Anterior cingulate cortex (tissue), 58 donors: ENCODE data around the gene FOXO1.

Source experiments
- DNase-seq, 58 donors: peaks; one replicate each; lab custom pipeline; 2025; lab: John Stamatoyannopoulos, UW

Gene FOXO1

DNA sequence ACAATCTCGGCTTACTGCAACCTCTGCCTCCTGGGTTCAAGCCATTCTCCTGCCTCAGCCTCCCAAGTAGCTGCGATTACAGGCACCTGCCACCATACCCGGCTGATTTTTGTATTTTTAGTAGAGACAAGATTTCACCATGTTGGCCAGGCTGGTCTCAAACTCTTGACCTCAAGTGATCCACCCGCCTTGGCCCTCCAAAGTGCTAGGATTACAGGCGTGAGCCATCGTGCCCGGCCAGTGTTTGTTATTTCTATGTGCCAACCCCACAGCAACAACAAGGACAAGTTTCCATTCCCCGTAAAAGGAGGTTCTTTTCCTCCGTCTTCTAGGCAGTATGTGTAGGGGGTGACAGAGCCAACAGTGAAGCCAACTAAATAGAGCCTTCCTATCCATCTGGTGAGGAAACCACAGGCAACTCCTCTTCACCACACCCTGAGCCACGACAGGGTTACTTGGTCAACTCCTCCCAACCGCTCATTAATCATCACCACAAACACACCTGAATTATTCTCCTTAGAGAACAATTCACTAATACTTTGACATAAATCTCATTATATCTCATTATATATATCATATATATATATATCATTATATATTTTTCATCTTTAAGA is 25.5 kb downstream of the FOXO1 start:
- no peak for DNase-seq

DNA sequence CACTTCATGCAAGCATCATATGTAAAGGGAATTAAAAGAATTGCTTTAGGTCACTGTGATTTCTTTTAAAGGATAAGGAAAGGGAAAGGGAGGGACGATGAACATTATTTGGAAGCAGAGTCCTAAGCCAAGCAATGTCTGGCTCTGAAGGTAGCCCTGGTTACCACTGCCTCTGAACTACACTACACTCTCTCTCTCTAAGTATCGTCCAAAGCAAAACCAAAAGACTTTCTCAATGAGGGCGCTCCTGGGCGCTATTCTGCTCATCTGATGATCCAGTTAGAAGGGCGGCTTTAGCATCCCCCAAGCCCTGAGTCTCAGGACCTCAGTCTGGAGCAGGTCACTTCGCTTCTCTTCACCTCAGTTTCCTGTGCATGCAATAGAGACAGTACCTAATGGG is 26.2 kb downstream of the FOXO1 start:
- no peak for DNase-seq

DNA sequence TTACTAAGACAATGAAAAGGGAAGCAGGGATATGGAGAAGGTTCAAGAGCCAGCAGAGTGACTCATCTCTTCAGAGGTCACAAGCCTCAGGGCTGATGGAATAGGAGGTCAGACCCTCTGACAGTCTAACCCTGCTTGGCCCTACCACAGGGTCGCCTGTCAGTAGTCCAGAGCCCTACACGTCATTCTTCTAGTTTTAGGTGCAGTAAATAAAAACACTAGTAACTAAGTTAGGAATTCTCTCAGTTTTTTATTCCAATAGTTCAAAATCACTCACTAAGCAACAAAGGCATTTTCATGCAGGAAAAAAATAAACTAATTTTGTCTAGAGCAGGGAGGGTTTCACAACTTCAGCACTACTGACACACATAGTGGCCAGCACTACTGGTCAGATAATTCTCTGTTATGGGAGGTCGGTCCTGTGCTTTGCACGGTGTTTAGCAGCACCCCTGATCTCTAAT is 27.2 kb downstream of the FOXO1 start:
- DNase-seq, result peak in 2 of 58 donors; percentile 5 to 9

DNA sequence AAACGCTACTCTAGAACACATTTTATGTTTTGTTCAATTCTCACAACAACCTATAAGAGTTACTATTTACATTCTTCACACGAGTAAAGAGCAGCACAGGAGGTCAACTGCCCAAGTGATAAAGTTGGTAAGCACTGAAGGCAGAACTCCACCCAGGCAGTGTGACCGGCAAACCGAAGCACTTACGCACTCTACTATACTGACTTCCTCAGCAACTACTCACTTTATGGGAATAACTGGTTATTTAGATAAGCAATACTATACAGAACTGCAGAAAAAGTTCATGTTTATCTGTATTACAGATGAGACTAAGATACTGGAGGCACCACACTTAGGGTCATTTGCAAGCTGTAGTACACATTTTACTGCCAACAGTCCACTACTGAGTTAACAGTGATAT is 28.8 kb downstream of the FOXO1 start:
- DNase-seq, result no peak

DNA sequence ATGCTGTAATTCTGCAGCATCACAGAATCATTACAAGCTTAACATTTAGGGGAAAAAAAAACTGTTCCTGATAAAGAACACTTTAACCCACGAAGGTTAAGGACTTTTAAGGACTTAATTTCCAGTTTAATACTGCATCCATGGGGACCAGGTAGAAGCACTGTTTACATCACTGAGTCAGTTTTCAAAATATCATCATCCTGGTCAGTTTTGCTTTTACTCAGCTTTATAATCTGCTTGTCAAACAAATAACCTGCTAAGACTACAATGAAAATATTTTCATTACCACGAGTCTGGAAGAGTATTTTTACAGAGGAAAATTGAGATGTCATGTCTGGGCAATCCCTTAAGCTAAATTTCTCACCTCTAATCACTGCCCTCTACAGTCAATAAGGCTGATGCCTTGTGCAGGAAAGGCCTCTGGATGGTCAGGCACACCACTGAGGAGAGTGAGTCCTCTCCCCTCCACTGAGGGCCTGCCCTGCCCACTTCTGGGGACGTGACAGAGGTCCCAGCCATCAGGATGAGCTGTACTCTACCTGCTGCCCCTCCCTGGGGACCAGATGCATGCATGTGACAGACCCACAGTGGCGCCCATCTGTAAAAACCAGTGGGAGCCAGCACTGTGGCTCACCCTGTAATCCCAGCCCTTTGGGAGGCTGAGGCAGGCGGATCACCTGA is 31.0 kb downstream of the FOXO1 start:
- no peak for DNase-seq

DNA sequence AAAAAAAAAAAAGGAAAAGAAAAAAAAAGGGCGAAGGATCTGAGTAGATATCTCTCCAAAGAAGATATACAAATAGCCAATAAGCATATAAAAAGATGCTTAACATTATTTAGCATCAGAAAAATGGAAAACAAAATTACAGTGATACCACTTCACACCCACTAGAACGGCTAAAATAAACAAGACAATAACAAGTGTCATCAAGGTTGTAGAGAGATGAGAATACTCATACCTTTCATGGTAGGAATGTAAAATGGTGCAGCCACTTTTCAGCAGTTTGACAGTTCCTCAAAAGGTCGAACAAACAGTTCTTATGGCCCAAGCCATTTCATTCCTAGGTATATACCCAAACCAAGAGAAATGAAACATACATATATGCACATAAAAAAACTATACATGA is 33.5 kb downstream of the FOXO1 start:
- DNase-seq, result no peak

DNA sequence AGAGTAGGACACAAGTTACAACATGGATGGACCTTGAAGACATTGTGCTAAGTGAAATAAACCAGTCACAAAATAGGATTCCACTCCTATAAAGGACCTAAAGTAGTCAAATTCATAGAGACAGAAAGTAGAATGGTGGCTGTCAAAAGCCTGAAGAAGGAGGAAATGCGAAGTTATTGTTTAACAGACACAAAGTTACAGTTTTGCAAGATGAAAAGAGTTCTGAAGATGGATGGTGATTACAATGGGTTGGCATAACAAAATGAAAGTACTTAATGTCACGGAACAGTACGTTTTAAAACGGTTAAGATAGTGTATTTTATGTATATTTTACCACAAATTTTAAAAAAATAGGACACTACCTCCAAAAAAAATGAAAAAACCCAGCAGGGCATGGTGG is 34.8 kb downstream of the FOXO1 start:
- DNase-seq, result no peak

DNA sequence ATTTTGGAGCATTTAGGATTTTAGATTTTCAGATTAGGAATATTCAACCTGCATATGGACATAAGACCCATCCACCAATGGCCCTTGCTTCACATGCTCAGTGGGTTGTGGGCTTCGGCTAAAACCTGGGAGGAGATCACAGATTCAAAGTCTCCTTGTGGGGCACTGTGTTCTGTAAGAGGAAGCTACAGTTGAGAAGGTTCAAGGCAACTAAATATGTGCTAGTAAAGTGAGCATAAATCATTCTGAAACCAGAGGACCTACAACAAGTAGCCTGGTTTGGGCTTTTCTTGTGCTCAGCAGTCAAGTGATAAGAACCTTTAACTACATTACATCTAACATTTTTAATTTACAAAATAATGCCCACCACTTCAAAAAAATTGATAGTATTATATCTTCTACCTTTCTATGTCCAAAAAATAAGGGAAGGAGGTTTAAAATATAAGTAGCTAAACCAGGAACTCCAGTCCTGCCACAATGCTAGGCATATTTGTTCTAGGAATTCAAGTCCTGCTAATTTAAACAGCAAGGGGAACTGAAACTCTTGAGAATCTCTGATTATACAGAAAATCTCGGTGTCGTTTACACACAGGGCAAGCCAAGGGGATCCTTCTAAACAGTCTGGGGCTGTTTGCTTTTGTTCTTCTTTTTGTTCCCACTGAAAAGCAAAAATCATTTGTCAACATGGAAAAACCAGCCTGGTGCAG is 36.6 kb downstream of the FOXO1 start:
- DNase-seq, result no peak

DNA sequence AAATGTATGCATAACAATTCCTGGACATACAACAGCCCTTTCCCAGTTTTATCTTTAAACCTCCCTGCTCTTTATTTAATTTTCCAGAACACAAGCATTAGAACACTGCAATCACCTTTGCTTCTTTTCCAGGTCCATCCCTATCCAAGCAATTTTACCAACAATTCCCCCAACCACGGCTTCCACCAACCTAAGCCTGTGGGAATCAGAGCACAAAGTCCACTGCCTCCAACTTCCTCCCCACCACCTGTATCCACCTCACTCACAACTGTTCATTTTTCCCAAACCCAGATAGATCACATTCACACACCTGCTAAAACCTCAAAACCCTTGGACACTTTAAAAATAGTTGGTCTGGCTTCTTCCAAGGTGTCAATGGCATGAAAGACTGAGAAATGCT is 39.5 kb downstream of the FOXO1 start:
- no peak for DNase-seq

DNA sequence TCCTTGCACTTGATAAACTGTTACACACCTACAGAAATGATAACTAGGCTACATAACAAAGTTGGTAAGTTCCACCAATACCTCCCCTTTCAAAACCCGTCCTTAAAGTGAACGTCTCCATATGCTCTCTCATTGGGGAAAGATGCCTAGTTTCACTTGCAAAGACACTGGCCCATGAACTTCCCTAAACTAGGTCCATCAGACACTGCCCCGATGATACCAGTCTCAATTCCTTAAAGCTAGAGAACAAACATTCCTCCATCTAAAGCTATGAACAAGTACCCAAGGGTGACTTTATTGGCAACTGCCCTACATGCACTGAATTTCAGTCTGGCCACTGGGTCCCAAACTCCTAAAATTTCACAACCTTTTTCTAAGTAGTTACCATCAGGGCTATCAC is 39.9 kb downstream of the FOXO1 start:
- DNase-seq, result no peak

DNA sequence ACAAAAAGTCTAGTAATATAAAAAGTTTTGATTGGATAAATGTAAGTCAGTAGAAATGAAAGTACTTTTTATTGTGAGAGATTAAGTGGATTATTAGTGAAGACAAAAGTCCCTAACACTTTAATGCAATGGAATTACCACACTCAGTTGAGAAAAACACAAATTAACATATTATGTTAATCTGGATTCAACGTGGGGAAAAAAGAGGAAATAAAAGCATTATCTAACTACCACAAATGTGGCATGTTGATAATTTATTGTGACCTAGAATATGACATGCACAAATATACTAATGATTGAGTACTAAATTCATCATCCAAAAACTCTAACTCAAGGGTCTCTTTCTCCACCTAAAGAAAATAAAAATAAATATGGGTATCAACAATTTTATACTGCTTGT is 41.5 kb downstream of the FOXO1 start:
- DNase-seq, result no peak

DNA sequence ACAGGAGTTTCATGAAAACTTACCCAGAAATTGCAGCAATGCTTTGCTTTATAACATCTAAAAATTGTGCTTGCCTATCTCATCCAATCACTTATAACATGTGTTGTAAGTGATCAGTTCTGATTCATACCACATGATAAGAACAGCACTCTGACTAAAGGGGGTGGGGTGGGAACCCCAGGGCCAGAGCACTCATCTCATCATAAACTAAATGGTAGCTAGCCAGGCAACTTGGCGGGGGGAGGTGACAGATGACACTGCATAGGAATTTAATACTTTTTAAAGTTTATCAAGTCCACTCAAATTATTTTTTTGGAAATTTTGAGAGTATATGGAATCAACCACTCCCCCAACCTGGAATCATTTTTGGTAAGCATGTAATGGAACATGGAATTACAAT is 42.1 kb downstream of the FOXO1 start:
- no peak for DNase-seq

DNA sequence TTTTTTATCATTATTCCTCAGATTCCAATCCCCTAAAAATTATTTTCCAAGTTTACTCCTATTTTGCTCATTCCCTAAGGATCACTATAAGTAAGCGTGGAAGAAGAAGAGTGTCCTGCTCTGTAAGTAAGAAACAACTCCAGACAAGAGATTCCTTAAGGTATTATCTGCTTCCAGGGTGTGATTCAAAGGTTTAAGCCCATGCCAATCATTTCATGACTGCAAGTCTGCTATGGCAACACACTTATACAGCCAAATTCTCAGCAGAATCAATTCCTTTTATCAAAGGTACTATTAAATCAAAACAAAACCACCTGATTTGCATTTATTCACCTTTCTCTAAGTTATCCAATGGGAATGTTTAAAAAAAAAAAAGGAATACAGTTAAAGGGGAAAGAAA is 43.7 kb downstream of the FOXO1 start:
- no peak for DNase-seq

DNA sequence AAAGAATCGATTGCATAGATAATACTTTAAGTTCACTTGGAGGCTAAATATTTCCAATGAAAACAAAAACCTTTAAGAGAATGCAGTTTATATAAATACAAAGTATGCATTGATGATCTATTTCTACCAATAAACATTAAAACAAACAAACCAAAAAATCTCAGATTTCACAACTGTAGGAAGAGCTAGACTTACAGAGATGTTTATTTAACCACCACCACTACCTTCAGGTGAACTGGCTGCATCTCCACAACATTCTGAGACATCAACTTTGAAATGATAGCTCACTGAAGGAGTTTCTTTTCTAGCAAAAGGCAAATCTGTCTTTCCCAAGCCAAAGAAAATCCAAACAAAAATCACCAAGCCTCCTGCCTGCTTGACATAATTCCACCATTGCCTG is 44.2 kb downstream of the FOXO1 start:
- DNase-seq, result no peak

DNA sequence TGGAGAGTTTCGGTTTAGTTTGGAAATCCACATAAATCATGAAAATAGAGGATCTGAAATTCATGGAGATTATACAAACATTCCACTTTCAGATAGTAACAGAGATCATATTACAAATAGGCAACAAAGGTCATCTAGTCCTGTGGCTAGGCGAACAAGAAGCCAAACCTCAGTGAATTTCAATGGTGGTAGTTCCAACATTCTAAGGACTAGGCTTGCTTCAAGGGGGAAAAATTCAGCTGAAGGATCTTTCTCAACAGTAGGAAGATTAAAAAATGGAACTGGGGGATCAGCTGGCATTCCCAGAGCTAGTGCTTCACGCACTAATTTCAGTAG is 47.0 kb downstream of the FOXO1 start:
- DNase-seq, result no peak

DNA sequence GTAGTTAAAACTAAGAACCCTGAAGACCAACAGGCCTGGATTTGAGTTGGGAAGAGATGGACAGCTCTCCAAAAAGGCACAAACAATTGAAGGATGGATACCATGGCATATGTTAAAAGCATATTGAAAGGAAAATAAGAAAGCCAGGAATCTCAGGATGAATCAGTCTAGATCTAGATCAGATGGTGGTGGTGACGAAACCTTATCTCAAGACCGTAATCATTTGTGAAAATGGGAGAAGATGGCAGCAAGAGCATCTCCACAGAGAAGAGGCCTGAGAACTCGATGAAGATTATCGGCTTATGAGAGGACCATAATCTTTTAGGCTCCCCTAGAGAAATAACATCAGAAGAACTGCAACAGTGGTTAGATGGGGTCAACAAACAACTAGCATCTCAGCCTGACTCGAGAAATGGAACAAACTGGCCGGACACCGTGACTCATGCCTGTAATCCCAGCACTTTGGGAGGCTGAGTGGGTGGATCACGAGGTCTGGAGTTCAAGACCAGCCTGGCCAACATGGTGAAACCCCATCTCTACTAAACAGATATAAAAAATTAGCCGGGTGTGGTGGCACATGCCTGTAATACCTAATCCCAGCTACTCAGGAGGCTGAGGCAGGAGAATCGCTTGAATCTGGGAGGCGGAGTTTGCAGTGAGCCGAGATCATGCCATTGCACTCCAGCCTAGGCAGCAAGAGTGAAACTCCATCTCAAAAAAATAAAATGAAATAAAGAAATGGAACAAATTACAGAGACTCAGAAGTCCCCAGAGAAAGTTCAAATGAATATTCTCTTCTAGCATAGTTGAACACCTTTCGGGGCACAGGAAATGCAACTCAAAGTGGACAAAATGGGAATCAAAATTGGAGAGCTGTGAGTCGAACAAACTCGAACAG is 47.6 kb downstream of the FOXO1 start:
- DNase-seq, result no peak

DNA sequence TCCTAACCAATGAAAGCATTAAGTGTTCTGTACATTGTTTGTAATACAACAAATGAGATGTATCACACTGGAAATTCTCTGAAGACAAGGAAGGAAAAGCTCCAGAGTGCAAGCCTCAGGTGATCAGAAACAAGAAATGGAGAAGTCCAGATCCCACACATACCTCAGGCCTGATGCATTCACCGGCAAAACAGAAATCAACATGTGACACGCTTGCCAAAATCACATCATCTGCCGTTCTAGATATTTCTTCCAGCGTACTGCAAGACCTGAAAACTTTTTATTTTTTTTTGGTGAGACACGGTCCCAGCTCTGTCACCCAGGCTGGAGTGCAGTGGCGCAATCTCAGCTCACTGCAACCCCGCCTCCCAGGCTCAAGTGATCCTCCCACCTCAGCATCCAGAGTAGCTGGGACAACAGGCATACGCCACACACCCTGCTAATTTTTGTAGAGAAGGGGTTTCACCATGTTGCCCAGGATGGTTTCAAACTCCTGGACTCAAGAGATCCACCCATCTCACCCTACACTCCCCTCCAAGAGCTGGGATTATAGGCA is 48.6 kb downstream of the FOXO1 start:
- no peak for DNase-seq

DNA sequence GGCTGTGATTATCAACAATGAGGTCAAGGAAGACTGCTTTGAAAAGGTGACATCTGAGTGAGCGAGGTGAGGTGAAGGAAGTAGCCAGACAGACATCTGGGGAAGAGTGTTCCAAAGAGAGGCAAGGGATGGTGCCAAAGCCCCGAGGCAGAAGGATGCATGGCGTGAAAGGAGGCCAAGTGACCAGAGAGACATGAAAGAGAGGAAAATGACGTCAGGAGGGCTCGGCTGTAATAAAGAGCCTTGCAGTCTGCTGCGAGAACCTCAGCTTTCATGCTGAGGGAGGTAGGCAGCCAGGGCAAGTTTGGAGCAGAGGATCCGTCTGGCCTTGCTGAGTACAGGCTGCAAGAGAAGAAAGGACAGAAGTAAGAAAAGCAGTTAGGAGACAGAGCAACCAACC is 50.8 kb downstream of the FOXO1 start:
- peak in 3 of 58 donors; percentile 5 to 23 (median 23) for DNase-seq

DNA sequence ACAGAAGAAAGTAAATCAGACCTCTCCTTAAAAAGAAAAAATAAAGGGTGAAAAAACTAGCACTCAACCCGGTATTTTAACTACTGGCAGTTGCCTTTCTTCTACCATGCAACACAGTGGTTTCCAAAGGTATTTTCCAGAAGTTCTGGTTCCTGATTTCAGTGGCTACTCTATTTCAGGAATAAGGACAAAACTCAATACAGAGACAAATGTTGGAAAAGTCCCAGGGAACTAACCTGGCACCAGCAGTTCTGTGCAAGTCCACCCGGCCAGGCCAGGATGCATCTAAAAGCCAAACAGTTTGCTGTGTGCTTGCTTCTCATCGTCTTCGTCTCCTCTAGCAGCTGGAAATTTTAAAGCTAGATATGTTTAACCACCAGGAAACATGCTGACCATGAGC is 52.5 kb downstream of the FOXO1 start:
- DNase-seq, result peak in 1 of 58 donors; percentile 4

DNA sequence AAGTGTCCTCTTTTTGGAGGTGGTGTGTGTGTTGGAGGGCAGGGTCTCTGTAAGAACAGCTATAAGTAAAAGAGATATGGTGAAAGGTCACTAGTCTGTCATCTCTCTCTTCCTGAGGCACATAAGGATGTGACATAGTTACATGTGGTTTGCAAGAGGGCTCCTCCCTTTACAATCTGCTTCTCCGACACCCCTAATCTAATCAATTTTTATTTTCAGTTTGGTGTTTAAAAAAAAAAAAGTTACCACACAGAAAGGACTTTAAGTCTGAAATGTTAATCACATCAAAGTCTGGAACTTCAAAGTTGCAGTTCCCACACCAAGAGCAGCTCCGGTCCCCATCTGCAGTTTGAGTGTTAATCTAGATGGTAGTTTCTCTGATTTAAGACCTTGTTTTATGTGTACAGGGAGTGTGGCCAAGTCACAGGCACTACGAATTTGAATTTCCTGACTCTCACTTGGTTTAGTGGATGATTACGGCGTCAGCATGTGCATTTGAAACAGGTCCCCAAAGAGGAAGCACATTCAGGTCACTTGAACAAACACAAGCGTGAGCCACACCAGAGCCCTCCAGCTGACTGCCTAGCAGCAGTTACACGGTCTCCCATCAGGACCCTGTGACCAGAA is 53.1 kb downstream of the FOXO1 start:
- DNase-seq, result peak in 20 of 58 donors; percentile 5 to 64 (median 21)
